Activated CD8-positive, alpha-beta memory T cell treated with anti-CD3 and anti-CD28 coated beads for 1 hour (primary cell): Measurements from ENCODE around the gene ANP32A.
"Not testable (repeated sequence)": the region's sequence is repeated elsewhere in the genome, so short reads cannot be mapped to it uniquely, and the experiment has no call there.

Experiments used
- DNase-seq, 2 donors: peaks; one replicate each; pipeline ENCODE4 v3.0.0-alpha.2; 2020; ENCODE audit warnings: low read depth in 1 of 2; ENCODE audit errors: extremely low read depth in 1 of 2

The ANP32A gene

GRCh38 chr15:68820295-68821189, at the start of gene ANP32A:
TSS of gene ANP32A (minus strand) at chr15:68820895. CDS start at chr15:68820751, 144 bp downstream.
- DNase-seq, result peak; percentile 93 to 97

- no peak for DNase-seq
These were observed 47.6 kb upstream of the ANP32A start for GRCh38 chr15:68868296-68868695.

GRCh38 chr15:68862415-68862814, 41.7 kb upstream of the ANP32A start:
- DNase-seq, result no peak

GRCh38 chr15:68858666-68859065, 38.0 kb upstream of the ANP32A start:
- not testable (repeated sequence) for DNase-seq

GRCh38 chr15:68857443-68857842, 36.7 kb upstream of the ANP32A start:
- DNase-seq, result not testable (repeated sequence)

- no peak for DNase-seq
These were observed 31.8 kb upstream of the ANP32A start for GRCh38 chr15:68852461-68852860.

GRCh38 chr15:68851971-68852370, 31.3 kb upstream of the ANP32A start:
- no peak for DNase-seq

GRCh38 chr15:68849497-68849896, 28.8 kb upstream of the ANP32A start:
- no peak for DNase-seq

- no peak for DNase-seq
These were observed 26.2 kb upstream of the ANP32A start for GRCh38 chr15:68846851-68847439.

- no peak for DNase-seq
These were observed 24.3 kb upstream of the ANP32A start for GRCh38 chr15:68844856-68845550.

GRCh38 chr15:68843425-68844311, 23.0 kb upstream of the ANP32A start:
- DNase-seq, result no peak

- no peak for DNase-seq
These were observed 22.3 kb upstream of the ANP32A start for GRCh38 chr15:68842958-68843357.

- DNase-seq, result no peak
These were observed 13.7 kb upstream of the ANP32A start for GRCh38 chr15:68834346-68834745.

- DNase-seq, result no peak
These were observed 13.1 kb upstream of the ANP32A start for GRCh38 chr15:68833700-68834331.

GRCh38 chr15:68830141-68830785, 9.6 kb upstream of the ANP32A start:
- no peak for DNase-seq

GRCh38 chr15:68829068-68829467, 8.4 kb upstream of the ANP32A start:
- no peak for DNase-seq

- no peak for DNase-seq
These were observed 2.9 kb upstream of the ANP32A start for GRCh38 chr15:68823561-68823960.

- no peak for DNase-seq
These were observed 2.1 kb upstream of the ANP32A start for GRCh38 chr15:68822818-68823217.

GRCh38 chr15:68821841-68822381, 1.2 kb upstream of the ANP32A start:
- no peak for DNase-seq
